Nephron (organoid): ENCODE data around the gene GLI2.

Source experiments
- H3K27ac Mint-ChIP-seq, 3 experiments: 2 replicates each; pipeline ENCODE4 v1.8.0; 2020; ENCODE audit warnings: mixed read lengths in 3 of 3, mild to moderate bottlenecking in 2 of 3, moderate library complexity in 1 of 3
- H3K27me3 Mint-ChIP-seq: 2 replicates; pipeline ENCODE4 v1.8.0; 2021; ENCODE audit warnings: low read depth, mild to moderate bottlenecking, moderate library complexity, mixed read lengths
- H3K36me3 Mint-ChIP-seq: 2 replicates; pipeline ENCODE4 v1.8.0; 2020; ENCODE audit warnings: low read depth, mixed read lengths
- H3K4me1 Mint-ChIP-seq: 2 replicates; pipeline ENCODE4 v1.8.0; 2020; ENCODE audit warnings: mixed read lengths
- H3K4me3 Mint-ChIP-seq, 3 experiments: 2 replicates each; pipeline ENCODE4 v1.8.0; 2020; ENCODE audit warnings: mild to moderate bottlenecking in 3 of 3, mixed read lengths in 3 of 3, moderate library complexity in 2 of 3
- H3K9me3 Mint-ChIP-seq: 2 replicates; pipeline ENCODE4 v1.8.0; 2020; ENCODE audit warnings: mixed read lengths
- CTCF ChIP-seq, 3 experiments: fragments of 200-600 bp; sonication (generic); IDR thresholded peaks; one replicate each; pipeline ENCODE4 v1.5.0; 2021; ENCODE audit warnings: antibody characterized with exemption in 3 of 3; ENCODE audit not compliant: unreplicated experiment in 3 of 3

The GLI2 gene

GRCh38 chr2:120766470-120767351 lies 31.0 kb downstream of the GLI2 start:
- Mint-ChIP-seq H3K4me3 (peak overlapping the region in 2 of 3 experiments; percentile 1 to 31), H3K27me3 (peaks cover 7% of the 10 kb centered on the region), H3K27ac (peak overlapping the region; percentile 96 to 99 (median 98)), H3K4me1 (peaks cover 89% of the 10 kb centered on the region), H3K9me3 (no peaks in the 10 kb centered on the region), H3K36me3 (no peaks in the 10 kb centered on the region)
- no peak for TF ChIP-seq CTCF (IDR thresholded peaks at IDR 0.05; ENCODE audit: unreplicated experiment in 3 of 3)

- Mint-ChIP-seq H3K36me3 (no peaks in the 10 kb centered on the region), H3K9me3 (no peaks in the 10 kb centered on the region), H3K27ac (peak overlapping the region; percentile 96 to 99 (median 98)), H3K4me1 (peaks cover 89% of the 10 kb centered on the region), H3K4me3 (peak overlapping the region in 1 of 3 experiments; percentile 40), H3K27me3 (peaks cover 7% of the 10 kb centered on the region)
- no peak for TF ChIP-seq CTCF (IDR thresholded peaks at IDR 0.05; ENCODE audit: unreplicated experiment in 3 of 3)
These were observed 31.9 kb downstream of the GLI2 start for GRCh38 chr2:120767486-120768005.

- Mint-ChIP-seq H3K27me3 (no peaks in the 10 kb centered on the region), H3K9me3 (no peaks in the 10 kb centered on the region), H3K27ac (peak overlapping the region; percentile 82 to 99 (median 92)), H3K4me1 (peaks cover 87% of the 10 kb centered on the region), H3K36me3 (no peaks in the 10 kb centered on the region), H3K4me3 (peak overlapping the region in 2 of 3 experiments; percentile 31 to 40)
- TF ChIP-seq CTCF (IDR thresholded peaks at IDR 0.05; ENCODE audit: unreplicated experiment in 3 of 3), result no peak
These were observed 32.7 kb downstream of the GLI2 start for GRCh38 chr2:120768112-120769048.

- H3K27me3 Mint-ChIP-seq, result no peaks in the 10 kb centered on the region
- peak overlapping the region in 2 of 3 experiments; percentile 18 to 22 for H3K4me3 Mint-ChIP-seq
- peak overlapping the region; percentile 38 to 99 (median 92) for H3K27ac Mint-ChIP-seq
- no peak for TF ChIP-seq CTCF (IDR thresholded peaks at IDR 0.05; ENCODE audit: unreplicated experiment in 3 of 3)
- no peaks in the 10 kb centered on the region for H3K36me3 Mint-ChIP-seq
- peaks cover 86% of the 10 kb centered on the region for H3K4me1 Mint-ChIP-seq
- no peaks in the 10 kb centered on the region for H3K9me3 Mint-ChIP-seq
These were observed 33.6 kb downstream of the GLI2 start for GRCh38 chr2:120769076-120769786.

- Mint-ChIP-seq H3K36me3 (no peaks in the 10 kb centered on the region), H3K27me3 (no peaks in the 10 kb centered on the region), H3K4me1 (peaks cover 85% of the 10 kb centered on the region), H3K27ac (peak overlapping the region; percentile 12 to 99 (median 89)), H3K4me3 (peak overlapping the region in 2 of 3 experiments; percentile 18 to 22), H3K9me3 (no peaks in the 10 kb centered on the region)
- no peak for TF ChIP-seq CTCF (IDR thresholded peaks at IDR 0.05; ENCODE audit: unreplicated experiment in 3 of 3)
These were observed 34.1 kb downstream of the GLI2 start for GRCh38 chr2:120769787-120770120.
